Measurements from ENCODE around the gene ASAP2.

The ASAP2 gene

GRCh38 chr2:9196637-9197036, 10.0 kb upstream of the ASAP2 start:
- no peaks in the 10 kb centered on the region for H3K27me3 ChIP-seq (ENCODE audit: insufficient read depth, poor library complexity, severe bottlenecking)
- DNase-seq (ENCODE audit: low read depth in 1 of 2, low spot score in 1 of 2), result no peak
- H3K4me3 ChIP-seq (replicated peaks; ENCODE audit: insufficient read depth, low read length), result no peak overlapping the region
- no peak overlapping the region for H3K27ac ChIP-seq (replicated peaks)
- TF ChIP-seq SPI1 (IDR thresholded peaks at IDR 0.05; ENCODE audit: borderline replicate concordance, low read depth) (no peak), GABPA (IDR thresholded peaks at IDR 0.05; ENCODE audit: low read depth) (no peak), POLR2AphosphoS5 (IDR thresholded peaks at IDR 0.05; ENCODE audit: low read depth) (no peak)

- H3K4me3 ChIP-seq (replicated peaks; ENCODE audit: insufficient read depth, low read length), result no peak overlapping the region
- H3K27ac ChIP-seq (replicated peaks), result no peak overlapping the region
- no peaks in the 10 kb centered on the region for H3K27me3 ChIP-seq (ENCODE audit: insufficient read depth, poor library complexity, severe bottlenecking)
- DNase-seq (ENCODE audit: low read depth in 1 of 2, low spot score in 1 of 2), result no peak
- TF ChIP-seq GABPA (IDR thresholded peaks at IDR 0.05; ENCODE audit: low read depth) (no peak), POLR2AphosphoS5 (IDR thresholded peaks at IDR 0.05; ENCODE audit: low read depth) (no peak), SPI1 (IDR thresholded peaks at IDR 0.05; ENCODE audit: borderline replicate concordance, low read depth) (no peak)
- TF ChIP-seq, protein P1, sequence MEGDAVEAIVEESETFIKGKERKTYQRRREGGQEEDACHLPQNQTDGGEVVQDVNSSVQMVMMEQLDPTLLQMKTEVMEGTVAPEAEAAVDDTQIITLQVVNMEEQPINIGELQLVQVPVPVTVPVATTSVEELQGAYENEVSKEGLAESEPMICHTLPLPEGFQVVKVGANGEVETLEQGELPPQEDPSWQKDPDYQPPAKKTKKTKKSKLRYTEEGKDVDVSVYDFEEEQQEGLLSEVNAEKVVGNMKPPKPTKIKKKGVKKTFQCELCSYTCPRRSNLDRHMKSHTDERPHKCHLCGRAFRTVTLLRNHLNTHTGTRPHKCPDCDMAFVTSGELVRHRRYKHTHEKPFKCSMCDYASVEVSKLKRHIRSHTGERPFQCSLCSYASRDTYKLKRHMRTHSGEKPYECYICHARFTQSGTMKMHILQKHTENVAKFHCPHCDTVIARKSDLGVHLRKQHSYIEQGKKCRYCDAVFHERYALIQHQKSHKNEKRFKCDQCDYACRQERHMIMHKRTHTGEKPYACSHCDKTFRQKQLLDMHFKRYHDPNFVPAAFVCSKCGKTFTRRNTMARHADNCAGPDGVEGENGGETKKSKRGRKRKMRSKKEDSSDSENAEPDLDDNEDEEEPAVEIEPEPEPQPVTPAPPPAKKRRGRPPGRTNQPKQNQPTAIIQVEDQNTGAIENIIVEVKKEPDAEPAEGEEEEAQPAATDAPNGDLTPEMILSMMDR (IDR thresholded peaks at IDR 0.05; ENCODE audit: insufficient read depth, low read length), result no peak
- TF ChIP-seq, protein P2, sequence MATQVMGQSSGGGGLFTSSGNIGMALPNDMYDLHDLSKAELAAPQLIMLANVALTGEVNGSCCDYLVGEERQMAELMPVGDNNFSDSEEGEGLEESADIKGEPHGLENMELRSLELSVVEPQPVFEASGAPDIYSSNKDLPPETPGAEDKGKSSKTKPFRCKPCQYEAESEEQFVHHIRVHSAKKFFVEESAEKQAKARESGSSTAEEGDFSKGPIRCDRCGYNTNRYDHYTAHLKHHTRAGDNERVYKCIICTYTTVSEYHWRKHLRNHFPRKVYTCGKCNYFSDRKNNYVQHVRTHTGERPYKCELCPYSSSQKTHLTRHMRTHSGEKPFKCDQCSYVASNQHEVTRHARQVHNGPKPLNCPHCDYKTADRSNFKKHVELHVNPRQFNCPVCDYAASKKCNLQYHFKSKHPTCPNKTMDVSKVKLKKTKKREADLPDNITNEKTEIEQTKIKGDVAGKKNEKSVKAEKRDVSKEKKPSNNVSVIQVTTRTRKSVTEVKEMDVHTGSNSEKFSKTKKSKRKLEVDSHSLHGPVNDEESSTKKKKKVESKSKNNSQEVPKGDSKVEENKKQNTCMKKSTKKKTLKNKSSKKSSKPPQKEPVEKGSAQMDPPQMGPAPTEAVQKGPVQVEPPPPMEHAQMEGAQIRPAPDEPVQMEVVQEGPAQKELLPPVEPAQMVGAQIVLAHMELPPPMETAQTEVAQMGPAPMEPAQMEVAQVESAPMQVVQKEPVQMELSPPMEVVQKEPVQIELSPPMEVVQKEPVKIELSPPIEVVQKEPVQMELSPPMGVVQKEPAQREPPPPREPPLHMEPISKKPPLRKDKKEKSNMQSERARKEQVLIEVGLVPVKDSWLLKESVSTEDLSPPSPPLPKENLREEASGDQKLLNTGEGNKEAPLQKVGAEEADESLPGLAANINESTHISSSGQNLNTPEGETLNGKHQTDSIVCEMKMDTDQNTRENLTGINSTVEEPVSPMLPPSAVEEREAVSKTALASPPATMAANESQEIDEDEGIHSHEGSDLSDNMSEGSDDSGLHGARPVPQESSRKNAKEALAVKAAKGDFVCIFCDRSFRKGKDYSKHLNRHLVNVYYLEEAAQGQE (IDR thresholded peaks at IDR 0.05; ENCODE audit: insufficient replicate concordance, low read depth), result no peak
Measured at GRCh38 chr2:9197916-9198315, 8.7 kb upstream of the ASAP2 start.

DNA sequence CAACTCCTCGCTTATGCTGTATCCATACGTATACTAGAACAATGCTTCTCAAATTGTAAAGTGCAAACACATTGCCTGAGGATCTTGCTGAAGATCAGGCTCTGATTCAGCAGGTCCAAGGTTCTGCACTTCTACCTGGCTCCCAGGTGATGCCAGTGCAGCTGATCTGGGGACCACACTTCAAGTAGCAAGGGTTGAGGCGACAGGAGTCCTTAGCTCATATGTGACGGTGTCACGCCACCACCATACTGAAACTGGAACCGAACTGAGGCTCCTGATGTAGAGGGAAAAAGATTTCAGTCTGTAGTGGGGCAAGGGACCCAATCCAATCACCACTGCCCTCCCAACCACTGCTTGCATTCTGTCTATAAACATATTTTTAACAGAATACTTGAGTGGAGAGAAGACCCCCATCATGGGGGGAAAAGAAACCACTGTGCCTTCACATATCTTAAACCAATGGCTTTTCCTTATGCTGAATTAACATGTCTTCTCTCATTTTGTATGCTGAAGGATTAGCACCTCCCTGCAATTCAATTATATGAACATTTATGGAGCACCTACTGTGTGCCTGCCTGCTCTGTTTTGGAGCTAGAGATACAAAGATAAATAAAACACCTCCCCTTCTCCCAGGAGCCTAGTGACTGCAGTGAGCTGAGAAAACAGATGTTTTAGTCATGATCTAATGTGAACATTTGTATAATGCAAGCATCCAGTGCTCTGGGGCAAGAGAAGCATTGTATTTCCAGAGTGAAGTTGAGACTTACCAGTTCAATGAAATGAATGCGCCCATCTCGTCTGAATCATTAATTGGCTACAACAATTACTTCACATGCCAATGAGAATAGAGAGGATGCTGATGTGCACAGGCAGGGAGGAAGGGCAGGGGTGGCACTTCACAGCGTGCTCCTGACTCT, 6.6 kb upstream of the ASAP2 start:
- H3K27me3 ChIP-seq (ENCODE audit: insufficient read depth, poor library complexity, severe bottlenecking), result no peaks in the 10 kb centered on the region
- H3K27ac ChIP-seq (replicated peaks), result no peak overlapping the region
- TF ChIP-seq SPI1 (IDR thresholded peaks at IDR 0.05; ENCODE audit: borderline replicate concordance, low read depth), result no peak
- TF ChIP-seq, protein P1 (IDR thresholded peaks at IDR 0.05; ENCODE audit: insufficient read depth, low read length), result no peak
- no peak for TF ChIP-seq GABPA (IDR thresholded peaks at IDR 0.05; ENCODE audit: low read depth)
- TF ChIP-seq, protein P2 (IDR thresholded peaks at IDR 0.05; ENCODE audit: insufficient replicate concordance, low read depth), result no peak
- TF ChIP-seq POLR2AphosphoS5 (IDR thresholded peaks at IDR 0.05; ENCODE audit: low read depth), result no peak

GRCh38 chr2:9200633-9201015, 6.0 kb upstream of the ASAP2 start:
- H3K4me3 ChIP-seq (replicated peaks; ENCODE audit: insufficient read depth, low read length), result no peak overlapping the region
- peaks cover 3% of the 10 kb centered on the region for H3K27me3 ChIP-seq (ENCODE audit: insufficient read depth, poor library complexity, severe bottlenecking)
- H3K27ac ChIP-seq (replicated peaks), result no peak overlapping the region
- no peak for DNase-seq (ENCODE audit: low read depth in 1 of 2, low spot score in 1 of 2)
- TF ChIP-seq, protein P1 (IDR thresholded peaks at IDR 0.05; ENCODE audit: insufficient read depth, low read length), result no peak
- TF ChIP-seq GABPA (IDR thresholded peaks at IDR 0.05; ENCODE audit: low read depth) (no peak), POLR2AphosphoS5 (IDR thresholded peaks at IDR 0.05; ENCODE audit: low read depth) (no peak), SPI1 (IDR thresholded peaks at IDR 0.05; ENCODE audit: borderline replicate concordance, low read depth) (no peak)
- TF ChIP-seq, protein P2 (IDR thresholded peaks at IDR 0.05; ENCODE audit: insufficient replicate concordance, low read depth), result no peak

More for the DNA sequence above, 6.6 kb upstream of the ASAP2 start:
- H3K4me3 ChIP-seq (replicated peaks; ENCODE audit: insufficient read depth, low read length), result no peak overlapping the region
- no peak for DNase-seq (ENCODE audit: low read depth in 1 of 2, low spot score in 1 of 2)
